SK-N-SH (cell line): ENCODE results near the gene AKR7A2. TPM values are rescaled to one million over a fixed set of nuclear protein-coding genes. Genes with fewer than 3 reads are reported as not detected.

Experiments used
- CTCF ChIA-PET: fragments of 300-600, 350-600 bp; formaldehyde crosslinking; extraction: SDS; loops from one replicate; lab custom pipeline; 2021; lab: Yijun Ruan, JAX
- POLR2A ChIA-PET: fragments of 350-600 bp; sonication (Branson Sonifier 250); formaldehyde crosslinking; extraction: SDS; loops from one replicate; lab custom pipeline; 2020; ENCODE audit warnings: antibody characterized with exemption, inconsistent platforms; lab: Yijun Ruan, JAX
- DNase-seq: peaks from one replicate; pipeline ENCODE4 v3.0.0; 2012
- H2AFZ ChIP-seq: fragments of 200-600 bp; sonication (generic); 2 replicates; pipeline ENCODE4 v1.8.1; 2016; ENCODE audit warnings: antibody characterized with exemption, mild to moderate bottlenecking, low read depth
- H3F3A ChIP-seq: fragments of 200-600 bp; sonication (generic); replicated peaks from 2 replicates; pipeline ENCODE3; 2016; ENCODE audit warnings: antibody characterized with exemption, mild to moderate bottlenecking; ENCODE audit not compliant: insufficient read depth
- H3K27ac ChIP-seq, 2 experiments: fragments of 200-500 bp in 1 of 2; fragments of 200-600 bp in 1 of 2; sonication (Bioruptor generic) in 1 of 2; sonication (generic), shearing (Covaris generic) in 1 of 2; 2 replicates each; pipeline versions ENCODE4 v1.5.1 to v1.6.1; 2014 to 2016; ENCODE audit warnings: low read depth in 2 of 2, inconsistent platforms in 1 of 2, low read length in 1 of 2, mild to moderate bottlenecking in 1 of 2, mixed read lengths in 1 of 2
- H3K27me3 ChIP-seq: fragments of 200-600 bp; sonication (generic), shearing (Covaris generic); 2 replicates; pipeline ENCODE4 v1.6.1; 2016; ENCODE audit warnings: mixed run types; ENCODE audit not compliant: insufficient read depth
- H3K36me3 ChIP-seq, 2 experiments: fragments of 200-500 bp in 1 of 2; fragments of 200-600 bp in 1 of 2; sonication (Bioruptor generic) in 1 of 2; sonication (generic) in 1 of 2; replicated peaks in 1 of 2; 2 replicates each; pipeline versions ENCODE3 to v1.5.1; 2014 to 2016; ENCODE audit warnings: low read length in 1 of 2, mild to moderate bottlenecking in 1 of 2; ENCODE audit not compliant: insufficient read depth in 2 of 2, control insufficient read depth in 1 of 2
- H3K4me1 ChIP-seq, 2 experiments: fragments of 200-500 bp in 1 of 2; fragments of 200-600 bp in 1 of 2; sonication (Bioruptor generic) in 1 of 2; sonication (generic), shearing (Covaris generic) in 1 of 2; 2 replicates each; pipeline versions ENCODE4 v1.5.1 to v1.6.1; 2014 to 2016; ENCODE audit warnings: low read depth in 1 of 2, low read length in 1 of 2, mixed run types in 1 of 2; ENCODE audit not compliant: insufficient read depth in 2 of 2, control insufficient read depth in 1 of 2
- H3K4me2 ChIP-seq: fragments of 200-600 bp; sonication (generic), shearing (Covaris generic); 2 replicates; pipeline ENCODE4 v1.6.1; 2017; ENCODE audit warnings: mixed run types
- H3K4me3 ChIP-seq, 2 experiments: fragments of 200-500 bp in 1 of 2; fragments of 200-600 bp in 1 of 2; sonication (Bioruptor generic) in 1 of 2; sonication (generic), shearing (Covaris generic) in 1 of 2; 2 replicates each; pipeline versions ENCODE4 v1.5.1 to v1.8.1; 2014 to 2016; ENCODE audit warnings: low read depth in 2 of 2, inconsistent platforms in 1 of 2, low read length in 1 of 2, mild to moderate bottlenecking in 1 of 2, mixed read lengths in 1 of 2, moderate library complexity in 1 of 2
- H3K79me2 ChIP-seq: fragments of 200-600 bp; sonication (generic); 2 replicates; pipeline ENCODE4 v1.8.1; 2017; ENCODE audit warnings: mild to moderate bottlenecking; ENCODE audit not compliant: insufficient read depth
- H3K9ac ChIP-seq: fragments of 200-600 bp; sonication (generic); 2 replicates; pipeline ENCODE4 v1.6.1; 2017; ENCODE audit warnings: mixed run types
- H3K9me2 ChIP-seq: fragments of 200-600 bp; sonication (generic); 2 replicates; pipeline ENCODE4 v1.6.1; 2017; ENCODE audit warnings: mixed run types
- H3K9me3 ChIP-seq: fragments of 200-600 bp; sonication (generic); 2 replicates; pipeline ENCODE4 v1.6.1; 2017; ENCODE audit warnings: mixed run types, mild to moderate bottlenecking, moderate library complexity
- H4K20me1 ChIP-seq: fragments of 200-600 bp; sonication (generic); 2 replicates; pipeline ENCODE4 v1.6.1; 2017; ENCODE audit warnings: mild to moderate bottlenecking, mixed run types; ENCODE audit not compliant: insufficient read depth
- CHD2 ChIP-seq: fragments of 150-350 bp; IDR thresholded peaks from 2 replicates; pipeline ENCODE4 v1.6.1; 2018; ENCODE audit warnings: low read length; ENCODE audit not compliant: partially characterized antibody
- CTCF ChIP-seq: fragments of 200-600 bp; sonication (generic); IDR thresholded peaks from 2 replicates; pipeline ENCODE4 v1.6.1; 2017; ENCODE audit warnings: antibody characterized with exemption, mild to moderate bottlenecking, moderate library complexity
- EP300 ChIP-seq, 2 experiments: IDR thresholded peaks; 2 replicates each; pipeline versions ENCODE4 v1.4.0 to v1.6.1; 2012; ENCODE audit warnings: borderline replicate concordance in 1 of 2, low read depth in 1 of 2, low read length in 1 of 2
- FOXJ3 ChIP-seq: sonication (generic); formaldehyde crosslinking; IDR thresholded peaks from 2 replicates; pipeline ENCODE4 v1.5.1; 2020; ENCODE audit warnings: mild to moderate bottlenecking, missing genetic modification reagents
- FOXM1 ChIP-seq: IDR thresholded peaks from 2 replicates; pipeline ENCODE4 v1.4.0; 2012; ENCODE audit warnings: low read depth, mild to moderate bottlenecking
- GABPA ChIP-seq: IDR thresholded peaks from 2 replicates; pipeline ENCODE4 v1.4.0; 2012; ENCODE audit warnings: low read depth, mild to moderate bottlenecking
- GATA2 ChIP-seq: sonication (generic); formaldehyde crosslinking; IDR thresholded peaks from 2 replicates; pipeline ENCODE4 v1.5.0; 2020; ENCODE audit warnings: mild to moderate bottlenecking, missing genetic modification reagents
- IRF3 ChIP-seq: fragments of 150-350 bp; IDR thresholded peaks from 2 replicates; pipeline ENCODE4 v1.6.1; 2016; ENCODE audit warnings: mild to moderate bottlenecking, low read depth, low read length
- MEF2A ChIP-seq: IDR thresholded peaks from 2 replicates; pipeline ENCODE4 v1.4.0; 2012; ENCODE audit warnings: low read depth, borderline replicate concordance
- MXI1 ChIP-seq: IDR thresholded peaks from 2 replicates; pipeline ENCODE4 v1.6.1; 2012; ENCODE audit warnings: mild to moderate bottlenecking, low read depth, low read length, improper control_type of control experiment
- PBX3 ChIP-seq: IDR thresholded peaks from 2 replicates; pipeline ENCODE4; 2012
- RAD21 ChIP-seq: IDR thresholded peaks from 2 replicates; pipeline ENCODE4 v1.6.1; 2012; ENCODE audit warnings: mild to moderate bottlenecking, low read length
- ZBTB33 ChIP-seq: IDR thresholded peaks from 2 replicates; pipeline ENCODE4 v1.4.0; 2012; ENCODE audit warnings: low read depth, borderline replicate concordance
- WGBS: methylation state at CpG from one replicate; pipeline ENCODE4 v1.1.6; 2017; ENCODE audit warnings: low lambda C conversion rate; 5-methylcytosine and 5-hydroxymethylcytosine counted together
- polyA plus RNA-seq, 3 experiments: library from polyadenylated mRNA; depleted of rRNA; stranded (reverse); fragments of >200 nt; gene quantifications; 2 replicates each; pipeline ENCODE4 v1.2.3, GENCODE V29; 2012

The AKR7A2 gene
- polyA plus RNA-seq, 1 of the 3 experiments (the other 2 are of a cell fraction): 40.7 TPM

GRCh38 chr1:19309123-19309813 is 2.7 kb downstream of the AKR7A2 start:
- POLR2A ChIA-PET: no interaction called here

More at GRCh38 chr1:19309123-19309813, 2.7 kb downstream of the AKR7A2 start:
- no peak overlapping the region for H3K4me3 ChIP-seq
- WGBS: 92% methylated on average over 6 of the region's 6 CpGs
- peaks cover 46% of the 10 kb centered on the region for H3K79me2 ChIP-seq
- CTCF ChIA-PET: interaction anchor here (0.9 to 1.3 kb wide), 2 partner anchors 342 to 344 kb away, joined by 3 read pairs; no protein-coding TSS in a partner anchor
- peak overlapping the region in 1 of 2 experiments; percentile 57; a peak in 2 of 4 replicates for H3K27ac ChIP-seq
- H3K4me1 ChIP-seq: peaks cover 5 to 25% of the 10 kb centered on the region in 2 experiments; a peak in 1 of 4 replicates
- H3K9ac ChIP-seq: 0 out of 2 replicates have a peak overlapping the region, but pooled peaks have one; percentile 24
- no peaks in the 10 kb centered on the region for H3K9me2 ChIP-seq
- H3K27me3 ChIP-seq: no peaks in the 10 kb centered on the region
- TF ChIP-seq FOXM1 (no peak), MXI1 (no peak), ZBTB33 (no peak), PBX3 (no peak), IRF3 (no peak), CTCF (no peak), EP300 (IDR thresholded peaks at IDR 0.05; ENCODE audit: borderline replicate concordance in 1 of 2, low read depth in 1 of 2, low read length in 1 of 2) (no peak), FOXJ3 (CRISPR knock-in tag) (no peak), RAD21 (no peak), CHD2 (no peak), GABPA (no peak), GATA2 (CRISPR knock-in tag) (no peak), MEF2A (no peak)
- TF ChIP-seq, all 33 proteins: peak for 0
- no peaks in the 10 kb centered on the region for H3F3A ChIP-seq
- H3K9me3 ChIP-seq: no peaks in the 10 kb centered on the region
- H3K4me2 ChIP-seq: peak overlapping the region; percentile 79; the same call in 1 of the 2 replicates
- peaks cover 19% of the 10 kb centered on the region for H4K20me1 ChIP-seq
- no peak overlapping the region for H2AFZ ChIP-seq
- no peak for DNase-seq
- peaks cover 9 to 27% of the 10 kb centered on the region in 2 experiments for H3K36me3 ChIP-seq
